Gastrocnemius medialis (tissue), 4 donors: ENCODE data around the gene CHDH. TPM values are rescaled to one million over a fixed set of nuclear protein-coding genes. Genes with fewer than 3 reads are reported as not detected.

ENCODE experiments used
- ATAC-seq, 2 donors: fragments of 150-250 bp; one replicate each; pipeline ENCODE4 v1.9.1; 2016
- DNase-seq, 2 donors: peaks; one replicate each; pipeline ENCODE4 v3.0.0-alpha.2; 2019
- H3K27ac ChIP-seq, 4 donors: fragments of 200-600 bp; sonication (generic); 1 replicate in 1 of 4; 2 replicates in 3 of 4; pipeline ENCODE4 v1.5.1; 2016 to 2018; ENCODE audit warnings: mild to moderate bottlenecking in 2 of 4, moderate library complexity in 1 of 4
- H3K27me3 ChIP-seq, 3 donors: fragments of 200-600 bp; sonication (generic) in 2 of 3; 1 replicate in 1 of 3; 2 replicates in 2 of 3; pipeline versions ENCODE4 v1.5.1 to v1.6.0; 2016 to 2019; ENCODE audit warnings: mild to moderate bottlenecking in 1 of 3, moderate library complexity in 1 of 3
- H3K36me3 ChIP-seq, 2 donors: fragments of 200-600 bp; sonication (generic) in 1 of 2; one replicate each; pipeline ENCODE4 v1.5.1; 2017 to 2018
- H3K4me1 ChIP-seq, 2 donors: fragments of 200-600 bp; sonication (generic) in 1 of 2; one replicate each; pipeline ENCODE4 v1.5.1; 2016 to 2017; ENCODE audit warnings: mild to moderate bottlenecking in 2 of 2
- H3K4me3 ChIP-seq, 4 donors: fragments of 200-600 bp; sonication (generic) in 3 of 4; 1 replicate in 1 of 4; 2 replicates in 3 of 4; pipeline ENCODE4 v1.5.1; 2016 to 2019; ENCODE audit warnings: mild to moderate bottlenecking in 2 of 4
- H3K9me3 ChIP-seq, 3 donors: fragments of 200-600 bp; sonication (generic) in 2 of 3; 1 replicate in 1 of 3; 2 replicates in 2 of 3; pipeline ENCODE4 v1.5.1; 2016 to 2019
- CTCF ChIP-seq, 5 experiments: fragments of 450-650 bp in 3 of 5; fragments of 200-600 bp in 2 of 5; sonication (generic) in 2 of 5; IDR thresholded peaks in 4 of 5; conservative IDR thresholded peaks in 1 of 5; 1 replicate in 4 of 5; 2 replicates in 1 of 5; pipeline ENCODE4 v1.5.1; 2016 to 2019; ENCODE audit warnings: antibody characterized with exemption in 5 of 5, mild to moderate bottlenecking in 3 of 5, moderate library complexity in 3 of 5
- POLR2A ChIP-seq, 2 donors: fragments of 450-650 bp; IDR thresholded peaks; one replicate each; pipeline ENCODE4 v1.6.1; 2017; ENCODE audit warnings: antibody characterized with exemption in 2 of 2, mild to moderate bottlenecking in 2 of 2, moderate library complexity in 2 of 2
- in situ Hi-C, 4 donors: fragments of 200-750 bp; cut with MboI; loops; one replicate each; pipeline versions ENCODE4 v1.15.0 to v1.8.0; 2017; ENCODE audit warnings: low sequenced_read_pairs in 4 of 4
- intact Hi-C: fragments of 100-400 bp; cut with DNase I; formaldehyde crosslinking; loops from one replicate; pipeline ENCODE4 v1.15.1; 2023; ENCODE audit warnings: low total_unique reads
- total RNA-seq, 4 donors: library from RNA; depleted of rRNA; stranded (reverse); fragments of >200 nt; gene quantifications; one replicate each; pipeline versions ENCODE4 v1.1.0 to v1.2.3, GENCODE V29; 2016

CHDH gene
- total RNA-seq, 4 donors from 2014 or later = 3.1 to 6.5 (median 3.6) TPM

GRCh38 chr3:53806182-53807116 lies 39.8 kb downstream of the CHDH start:
- Histone ChIP-seq H3K27ac (no peak overlapping the region), H3K36me3 (no peaks in the 10 kb centered on the region), H3K4me1 (peaks cover 0 to 8% of the 10 kb centered on the region in 2 donors), H3K27me3 (no peaks in the 10 kb centered on the region), H3K9me3 (no peaks in the 10 kb centered on the region), H3K4me3 (no peak overlapping the region)
- TF ChIP-seq CTCF (IDR thresholded peaks at IDR 0.05 in 4 of 5, conservative IDR thresholded peaks at IDR 0.05 in 1 of 5) (no peak), POLR2A (IDR thresholded peaks at IDR 0.05) (no peak)
- DNase-seq (no peak), ATAC-seq (peak; percentile 36 to 42)
- in situ Hi-C loops (no loop called here), intact Hi-C loops (no loop called here)

GRCh38 chr3:53805463-53806159 lies 40.6 kb downstream of the CHDH start:
- H3K4me3 ChIP-seq = no peak overlapping the region
- no peaks in the 10 kb centered on the region for H3K27me3 ChIP-seq
- no peak overlapping the region for H3K27ac ChIP-seq
- TF ChIP-seq POLR2A (IDR thresholded peaks at IDR 0.05) (no peak), CTCF (IDR thresholded peaks at IDR 0.05 in 4 of 5, conservative IDR thresholded peaks at IDR 0.05 in 1 of 5) (no peak)
- no peak for ATAC-seq
- in situ Hi-C loops (no loop called here), intact Hi-C loops (no loop called here)
- H3K36me3 ChIP-seq = no peaks in the 10 kb centered on the region
- no peak for DNase-seq
- no peaks in the 10 kb centered on the region for H3K9me3 ChIP-seq
- peaks cover 0 to 8% of the 10 kb centered on the region in 2 donors for H3K4me1 ChIP-seq

- TF ChIP-seq POLR2A (IDR thresholded peaks at IDR 0.05) = no peak
- no peak for TF ChIP-seq CTCF (IDR thresholded peaks at IDR 0.05 in 4 of 5, conservative IDR thresholded peaks at IDR 0.05 in 1 of 5)
- H3K36me3 ChIP-seq = no peaks in the 10 kb centered on the region
- H3K9me3 ChIP-seq = no peaks in the 10 kb centered on the region
- H3K27ac ChIP-seq = no peak overlapping the region
- no peak overlapping the region for H3K4me3 ChIP-seq
- ATAC-seq (no peak), DNase-seq (no peak)
- peaks cover 0 to 8% of the 10 kb centered on the region in 2 donors for H3K4me1 ChIP-seq
- intact Hi-C loops = no loop called here
- no peaks in the 10 kb centered on the region for H3K27me3 ChIP-seq
- in situ Hi-C loops = no loop called here
These were observed 41.3 kb downstream of the CHDH start for GRCh38 chr3:53804697-53805462.

- no peak for TF ChIP-seq POLR2A (IDR thresholded peaks at IDR 0.05)
- TF ChIP-seq CTCF (IDR thresholded peaks at IDR 0.05 in 4 of 5, conservative IDR thresholded peaks at IDR 0.05 in 1 of 5) = no peak
- ATAC-seq = no peak
- Histone ChIP-seq H3K27ac (no peak overlapping the region), H3K27me3 (no peaks in the 10 kb centered on the region), H3K4me3 (no peak overlapping the region), H3K9me3 (no peaks in the 10 kb centered on the region), H3K36me3 (no peaks in the 10 kb centered on the region), H3K4me1 (peaks cover 0 to 8% of the 10 kb centered on the region in 2 donors)
- no peak for DNase-seq
- in situ Hi-C loops (no loop called here), intact Hi-C loops (no loop called here)
These were observed 42.2 kb downstream of the CHDH start for GRCh38 chr3:53803816-53804695.
